OCI-LY7 (cell line): ENCODE data around the gene IMMP2L.

Source experiments
- CTCF ChIP-seq: fragments of 200-600 bp; sonication (generic); conservative IDR thresholded peaks from 2 replicates; pipeline ENCODE4 v1.5.1; 2014; ENCODE audit warnings: mild to moderate bottlenecking, antibody characterized with exemption, low read length, moderate library complexity, mixed read lengths
- EZH2phosphoT487 ChIP-seq: fragments of 200-600 bp; sonication (generic); IDR thresholded peaks from 2 replicates; pipeline ENCODE4 v1.6.1; 2018; ENCODE audit warnings: low read depth, borderline replicate concordance, mild to moderate bottlenecking, mixed run types, antibody characterized with exemption, low read length, moderate library complexity, mixed read lengths

GRCh38 chr7:111205251-111205650 is 357.0 kb downstream of the IMMP2L start:
- TF ChIP-seq CTCF = no peak
- TF ChIP-seq EZH2phosphoT487 = no peak
